T-helper 2 cell treated with Interferon-gamma antibody and Interleukin-4, amounts not matched to agents 5 μg/mL and 100 μg/mL, for 36 hours (primary cell): ENCODE data around the gene GUCY2D.

Source experiments
- DNase-seq: peaks from one replicate; pipeline ENCODE4 v3.0.0; 2021; ENCODE audit warnings: low spot score
- H3K27ac Mint-ChIP-seq: one replicate; pipeline ENCODE4 v1.8.0; 2021; ENCODE audit warnings: mild to moderate bottlenecking, mixed read lengths
- H3K27me3 Mint-ChIP-seq: one replicate; pipeline ENCODE4 v1.8.0; 2021; ENCODE audit warnings: low read depth, mixed read lengths
- H3K36me3 Mint-ChIP-seq: one replicate; pipeline ENCODE4 v1.8.0; 2021; ENCODE audit warnings: low read depth, mixed read lengths
- H3K4me1 Mint-ChIP-seq: one replicate; pipeline ENCODE4 v1.8.0; 2021; ENCODE audit warnings: low read depth, mixed read lengths
- H3K4me3 Mint-ChIP-seq: one replicate; pipeline ENCODE4 v1.8.0; 2022; ENCODE audit warnings: mild to moderate bottlenecking, moderate library complexity, mixed read lengths
- H3K9me3 Mint-ChIP-seq: one replicate; pipeline ENCODE4 v1.8.0; 2021; ENCODE audit warnings: mixed read lengths

The GUCY2D gene

DNA sequence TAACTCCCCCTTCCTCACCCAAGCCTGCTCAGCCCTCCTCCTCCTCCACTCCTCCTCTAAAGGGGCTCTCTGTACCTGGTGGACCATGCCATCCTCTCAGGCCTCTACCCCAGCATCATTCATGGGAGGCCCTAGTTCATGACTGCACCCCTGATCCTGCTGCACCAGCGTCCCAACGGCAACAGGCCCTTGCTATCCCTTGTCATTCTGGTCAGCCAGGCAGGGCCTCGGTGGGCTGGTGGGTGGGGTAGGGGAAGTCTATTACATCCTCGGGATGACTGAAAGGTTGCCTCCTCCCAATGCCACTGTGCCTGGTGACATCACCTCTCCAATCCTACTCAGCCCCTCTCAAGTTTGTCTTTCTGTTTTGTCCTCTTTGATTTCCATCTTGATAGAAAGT is 65.4 kb downstream of the GUCY2D start:
- H3K27ac Mint-ChIP-seq, result no peak overlapping the region
- peaks cover 42% of the 10 kb centered on the region for H3K27me3 Mint-ChIP-seq
- H3K9me3 Mint-ChIP-seq, result no peaks in the 10 kb centered on the region
- H3K36me3 Mint-ChIP-seq, result no peaks in the 10 kb centered on the region
- H3K4me1 Mint-ChIP-seq, result peaks cover 4% of the 10 kb centered on the region
- DNase-seq, result no peak
- no peak overlapping the region for H3K4me3 Mint-ChIP-seq

GRCh38 chr17:8068736-8069586 is 66.5 kb downstream of the GUCY2D start:
- no peaks in the 10 kb centered on the region for H3K36me3 Mint-ChIP-seq
- peaks cover 45% of the 10 kb centered on the region for H3K27me3 Mint-ChIP-seq
- H3K9me3 Mint-ChIP-seq, result no peaks in the 10 kb centered on the region
- H3K27ac Mint-ChIP-seq, result no peak overlapping the region
- peaks cover 10% of the 10 kb centered on the region for H3K4me1 Mint-ChIP-seq
- no peak overlapping the region for H3K4me3 Mint-ChIP-seq
- no peak for DNase-seq

- H3K27ac Mint-ChIP-seq, result no peak overlapping the region
- H3K4me3 Mint-ChIP-seq, result no peak overlapping the region
- peaks cover 47% of the 10 kb centered on the region for H3K27me3 Mint-ChIP-seq
- peaks cover 11% of the 10 kb centered on the region for H3K4me1 Mint-ChIP-seq
- DNase-seq, result no peak
- no peaks in the 10 kb centered on the region for H3K36me3 Mint-ChIP-seq
- no peaks in the 10 kb centered on the region for H3K9me3 Mint-ChIP-seq
Observed at GRCh38 chr17:8069587-8069860, 67.1 kb downstream of the GUCY2D start.
